Erythroblast (primary cell): ENCODE data around the gene C1QL2.

Experiments used
- GATA1 ChIP-seq: IDR thresholded peaks from 2 replicates; pipeline ENCODE4 v1.6.1; 2011; ENCODE audit warnings: low read depth, mild to moderate bottlenecking, control low read depth, low read length, moderate library complexity
- POLR2A ChIP-seq: IDR thresholded peaks from 2 replicates; pipeline ENCODE4 v1.6.1; 2011; ENCODE audit warnings: mild to moderate bottlenecking, low read length

DNA sequence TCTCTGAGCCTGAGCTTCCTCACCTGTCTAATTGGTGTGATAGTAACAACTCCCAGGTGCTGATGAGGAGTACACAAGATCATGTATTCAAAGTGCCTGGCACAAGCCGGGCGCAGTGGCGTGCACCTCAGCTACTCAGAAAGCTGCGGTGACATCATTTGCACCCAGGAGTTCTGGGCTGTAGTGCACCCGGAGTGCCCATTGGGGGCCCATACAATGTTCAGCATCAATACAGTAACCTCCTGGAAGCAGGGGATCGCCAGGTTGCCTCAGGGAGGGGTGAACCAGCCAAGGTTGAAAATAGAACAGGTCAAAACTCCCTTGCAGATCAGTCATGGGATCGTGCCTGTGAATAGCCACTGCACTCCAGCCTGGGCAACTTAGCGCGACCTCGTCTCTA is 11.2 kb upstream of the C1QL2 start:
- TF ChIP-seq POLR2A = no peak
- no peak for TF ChIP-seq GATA1
